WI38 (cell line): ENCODE data around the gene CNTN1.

Experiments
- H3K4me3 ChIP-seq: 2 replicates; pipeline ENCODE4 v1.5.1; 2011; ENCODE audit warnings: low read depth, mild to moderate bottlenecking, control low read depth, low read length
- CTCF ChIP-seq: IDR thresholded peaks from 2 replicates; pipeline ENCODE4 v1.5.1; 2012; ENCODE audit warnings: low read depth, mild to moderate bottlenecking, control low read depth, low read length

The CNTN1 gene

GRCh38 chr12:40691913-40692764, at the start of gene CNTN1:
CNTN1 (plus strand) TSS chr12:40692439.
- no peak within 1 kb of the TSS for H3K4me3 ChIP-seq
- no peak for TF ChIP-seq CTCF

- TF ChIP-seq CTCF = no peak
- H3K4me3 ChIP-seq = no peak overlapping the region
Observed at GRCh38 chr12:40643506-40643905, 48.7 kb upstream of the CNTN1 start.

GRCh38 chr12:40643976-40644375, 48.3 kb upstream of the CNTN1 start:
- TF ChIP-seq CTCF = no peak
- H3K4me3 ChIP-seq = no peak overlapping the region

GRCh38 chr12:40644708-40645107, 47.5 kb upstream of the CNTN1 start:
- no peak overlapping the region for H3K4me3 ChIP-seq
- TF ChIP-seq CTCF = no peak

GRCh38 chr12:40645361-40645760, 46.9 kb upstream of the CNTN1 start:
- no peak overlapping the region for H3K4me3 ChIP-seq
- TF ChIP-seq CTCF = no peak

GRCh38 chr12:40646456-40646855, 45.8 kb upstream of the CNTN1 start:
- no peak overlapping the region for H3K4me3 ChIP-seq
- TF ChIP-seq CTCF = no peak

GRCh38 chr12:40646911-40647310, 45.3 kb upstream of the CNTN1 start:
- TF ChIP-seq CTCF = no peak
- H3K4me3 ChIP-seq = no peak overlapping the region
